Thoracic aorta (tissue), 2 donors: ENCODE results near the gene MTUS2. TPM values are rescaled to one million over a fixed set of nuclear protein-coding genes. Genes with fewer than 3 reads are reported as not detected.

Experiments used
- ATAC-seq: fragments of 150-250 bp; one replicate; pipeline ENCODE4 v1.8.0; 2017; ENCODE audit warnings: low read depth; ENCODE audit not compliant: insufficient number of reproducible peaks, low FRiP score
- DNase-seq: peaks from one replicate; pipeline ENCODE4 v3.0.0-alpha.2; 2020; ENCODE audit warnings: low spot score
- H3K27ac ChIP-seq, 2 donors: fragments of 200-600 bp; sonication (generic); 1 replicate in 1 of 2; 2 replicates in 1 of 2; pipeline ENCODE4 v1.5.1; 2016; ENCODE audit warnings: mild to moderate bottlenecking in 2 of 2, moderate library complexity in 2 of 2
- H3K27me3 ChIP-seq: fragments of 200-600 bp; sonication (generic); replicated peaks from 2 replicates; pipeline ENCODE4 v1.6.0; 2016; ENCODE audit warnings: mild to moderate bottlenecking; ENCODE audit not compliant: insufficient read depth
- H3K36me3 ChIP-seq: fragments of 200-600 bp; sonication (generic); one replicate; pipeline ENCODE4 v1.5.1; 2016
- H3K4me1 ChIP-seq, 2 donors: fragments of 200-600 bp; sonication (generic); 1 replicate in 1 of 2; 2 replicates in 1 of 2; pipeline versions ENCODE4 v1.5.1 to v1.6.0; 2016; ENCODE audit warnings: low read depth in 2 of 2, mild to moderate bottlenecking in 1 of 2; ENCODE audit not compliant: control insufficient read depth in 1 of 2
- H3K4me3 ChIP-seq: fragments of 200-600 bp; sonication (generic); 2 replicates; pipeline ENCODE4 v1.5.1; 2016; ENCODE audit warnings: mild to moderate bottlenecking
- H3K9me3 ChIP-seq: fragments of 200-600 bp; sonication (generic); 2 replicates; pipeline ENCODE4 v1.5.1; 2016
- CTCF ChIP-seq: fragments of 200-600 bp; sonication (generic); IDR thresholded peaks from one replicate; pipeline ENCODE4 v1.5.1; 2019; ENCODE audit warnings: antibody characterized with exemption
- total RNA-seq, 2 donors: library from RNA; depleted of rRNA; stranded (reverse); fragments of >200 nt; gene quantifications; one replicate each; pipeline versions ENCODE4 v1.1.0 to v1.2.3, GENCODE V29; 2016

MTUS2 gene
- total RNA-seq, 2 donors from 2014 or later = 14.9 to 26.4 TPM

- Histone ChIP-seq H3K36me3 (no peaks in the 10 kb centered on the region), H3K27me3 (no peaks in the 10 kb centered on the region), H3K4me1 (peaks cover 0 to 7% of the 10 kb centered on the region in 2 donors), H3K9me3 (no peaks in the 10 kb centered on the region), H3K27ac (no peak overlapping the region), H3K4me3 (no peak overlapping the region)
- DNase-seq (no peak), ATAC-seq (no peak)
- no peak for TF ChIP-seq CTCF
These were observed 247.3 kb downstream of the MTUS2 start for GRCh38 chr13:29067306-29067945.

- ATAC-seq = no peak
- H3K27ac ChIP-seq = no peak overlapping the region
- no peaks in the 10 kb centered on the region for H3K27me3 ChIP-seq
- H3K36me3 ChIP-seq = no peaks in the 10 kb centered on the region
- peaks cover 0 to 7% of the 10 kb centered on the region in 2 donors for H3K4me1 ChIP-seq
- TF ChIP-seq CTCF = no peak
- DNase-seq = no peak
- H3K4me3 ChIP-seq = no peak overlapping the region
- H3K9me3 ChIP-seq = no peaks in the 10 kb centered on the region
These were observed 253.6 kb downstream of the MTUS2 start for GRCh38 chr13:29073755-29074154.

- no peak overlapping the region for H3K27ac ChIP-seq
- H3K36me3 ChIP-seq = no peaks in the 10 kb centered on the region
- DNase-seq (no peak), ATAC-seq (no peak)
- no peak overlapping the region for H3K4me3 ChIP-seq
- no peaks in the 10 kb centered on the region for H3K9me3 ChIP-seq
- H3K4me1 ChIP-seq = peaks cover 0 to 5% of the 10 kb centered on the region in 2 donors
- no peak for TF ChIP-seq CTCF
- no peaks in the 10 kb centered on the region for H3K27me3 ChIP-seq
These were observed 257.1 kb downstream of the MTUS2 start for GRCh38 chr13:29077051-29077813.

- ATAC-seq (no peak), DNase-seq (no peak)
- Histone ChIP-seq H3K36me3 (no peaks in the 10 kb centered on the region), H3K27ac (no peak overlapping the region), H3K4me3 (no peak overlapping the region), H3K9me3 (no peaks in the 10 kb centered on the region), H3K27me3 (no peaks in the 10 kb centered on the region), H3K4me1 (peaks cover 0 to 5% of the 10 kb centered on the region in 2 donors)
- TF ChIP-seq CTCF = no peak
These were observed 260.9 kb downstream of the MTUS2 start for GRCh38 chr13:29081036-29081435.

- no peak for TF ChIP-seq CTCF
- H3K9me3 ChIP-seq = no peaks in the 10 kb centered on the region
- peaks cover 0 to 5% of the 10 kb centered on the region in 2 donors for H3K4me1 ChIP-seq
- H3K27ac ChIP-seq = no peak overlapping the region
- no peak overlapping the region for H3K4me3 ChIP-seq
- no peaks in the 10 kb centered on the region for H3K27me3 ChIP-seq
- ATAC-seq = no peak
- no peak for DNase-seq
- H3K36me3 ChIP-seq = no peaks in the 10 kb centered on the region
These were observed 261.7 kb downstream of the MTUS2 start for GRCh38 chr13:29081697-29082440.
